GM12878 (cell line): Measurements from ENCODE around the gene VMP1. TPM values are rescaled to one million over a fixed set of nuclear protein-coding genes. Genes with fewer than 3 reads are reported as not detected.

Experiments used
- BHLHE40 ChIP-seq, 2 experiments: fragments of 450-650 bp in 1 of 2; IDR thresholded peaks; 2 replicates each; pipeline ENCODE4 v1.6.1; 2011 to 2017; ENCODE audit warnings: low read depth in 2 of 2, borderline replicate concordance in 1 of 2, improper control_type of control experiment in 1 of 2, low read length in 1 of 2, mild to moderate bottlenecking in 1 of 2
- CHD2 ChIP-seq: IDR thresholded peaks from 2 replicates; pipeline ENCODE4 v1.6.1; 2011; ENCODE audit warnings: low read depth, low read length, improper control_type of control experiment, borderline replicate concordance
- EED ChIP-seq: sonication (generic); IDR thresholded peaks from 2 replicates; pipeline ENCODE4 v1.6.1; 2016; ENCODE audit warnings: antibody characterized with exemption, low read depth
- FOXM1 ChIP-seq: IDR thresholded peaks from 2 replicates; pipeline ENCODE4 v1.6.1; 2012; ENCODE audit warnings: low read depth, mild to moderate bottlenecking, inconsistent platforms, low read length, moderate library complexity
- HDAC2 ChIP-seq: fragments of 200-600 bp; sonication (generic); IDR thresholded peaks from 2 replicates; pipeline ENCODE4 v1.6.1; 2017
- HDAC6 ChIP-seq: fragments of 200-600 bp; sonication (generic); IDR thresholded peaks from one replicate; pipeline ENCODE4 v1.8.0; 2017; ENCODE audit warnings: antibody characterized with exemption; ENCODE audit not compliant: unreplicated experiment
- IKZF2 ChIP-seq, 2 experiments: fragments of 450-650 bp; IDR thresholded peaks; 2 replicates each; pipeline ENCODE4 v1.6.1; 2017; ENCODE audit warnings: mild to moderate bottlenecking in 2 of 2, moderate library complexity in 2 of 2
- IRF3 ChIP-seq: fragments of 450-650 bp; IDR thresholded peaks from 2 replicates; pipeline ENCODE4 v1.6.1; 2014; ENCODE audit warnings: mild to moderate bottlenecking
- IRF5 ChIP-seq: fragments of 450-650 bp; IDR thresholded peaks from 2 replicates; pipeline ENCODE4 v1.6.1; 2017; ENCODE audit warnings: borderline replicate concordance
- JUND ChIP-seq: IDR thresholded peaks from 2 replicates; pipeline ENCODE4 v1.6.1; 2012; ENCODE audit warnings: low read depth, mild to moderate bottlenecking, low read length, improper control_type of control experiment, moderate library complexity
- KLF5 ChIP-seq: fragments of 450-650 bp; IDR thresholded peaks from 2 replicates; pipeline ENCODE4 v1.6.1; 2014; ENCODE audit warnings: mild to moderate bottlenecking; ENCODE audit not compliant: partially characterized antibody
- NFYA ChIP-seq: IDR thresholded peaks from 2 replicates; pipeline ENCODE4 v1.6.1; 2011; ENCODE audit warnings: low read depth, mild to moderate bottlenecking, low read length, improper control_type of control experiment, borderline replicate concordance
- PAX8 ChIP-seq: fragments of 450-650 bp; IDR thresholded peaks from 2 replicates; pipeline ENCODE4 v1.6.1; 2017; ENCODE audit warnings: mild to moderate bottlenecking, moderate library complexity
- RFX5 ChIP-seq: IDR thresholded peaks from 2 replicates; pipeline ENCODE4 v1.6.1; 2011; ENCODE audit warnings: low read depth, low read length, improper control_type of control experiment
- SMAD1 ChIP-seq: fragments of 450-650 bp; IDR thresholded peaks from 2 replicates; pipeline ENCODE4 v1.6.1; 2018; ENCODE audit warnings: mild to moderate bottlenecking, low read depth; ENCODE audit not compliant: partially characterized antibody
- ZNF217 ChIP-seq: fragments of 450-650 bp; IDR thresholded peaks from 2 replicates; pipeline ENCODE4 v1.6.1; 2017; ENCODE audit warnings: antibody characterized with exemption, mild to moderate bottlenecking
- ZNF274 ChIP-seq: IDR thresholded peaks from one replicate; pipeline ENCODE4 v1.8.0; 2011; ENCODE audit not compliant: insufficient read length, insufficient read depth
- ZNF384 ChIP-seq: IDR thresholded peaks from 2 replicates; pipeline ENCODE4 v1.6.1; 2012; ENCODE audit warnings: low read depth, mild to moderate bottlenecking, low read length, improper control_type of control experiment, borderline replicate concordance
- polyA plus RNA-seq, 11 experiments: library from polyadenylated mRNA; depleted of rRNA in 4 of 11; unstranded in 6 of 11; stranded (reverse) in 5 of 11; fragments of >200 nt; fragmentation: Nextera tagmentation in 4 of 11; fragmentation: Illumina TruSeq in 1 of 11; extraction: Ambion mirVana in 4 of 11; extraction: Trizol in 1 of 11; gene quantifications; 1 replicate in 1 of 11; 2 replicates in 10 of 11; pipeline versions ENCODE4 v1.2.1 to v1.2.3, GENCODE V29; 2011 to 2016; ENCODE audit warnings: inconsistent platforms in 2 of 11, missing spikeins in 2 of 11, low read depth in 1 of 11
- total RNA-seq, 4 experiments: library from RNA; depleted of rRNA in 3 of 4; stranded (reverse); fragments of >200 nt in 3 of 4; fragmentation: Illumina TruSeq in 1 of 4; extraction: Trizol in 1 of 4; gene quantifications; 2 replicates each; pipeline versions ENCODE4 v1.2.1 to v1.2.3, GENCODE V29; 2013 to 2021
- TF ChIP-seq, protein P1 (sequence below): fragments of 450-650 bp; IDR thresholded peaks from 2 replicates; pipeline ENCODE4 v1.6.1; 2017; ENCODE audit warnings: mild to moderate bottlenecking
- TF ChIP-seq, protein P2 (sequence below): IDR thresholded peaks from 2 replicates; pipeline ENCODE4 v1.6.1; 2012; ENCODE audit warnings: low read depth, low read length, improper control_type of control experiment
- TF ChIP-seq, protein P3 (sequence below): IDR thresholded peaks from 2 replicates; pipeline ENCODE4 v1.6.1; 2012; ENCODE audit warnings: mild to moderate bottlenecking, low read depth, low read length

VMP1 gene
- total and polyA plus RNA-seq, 10 of the 15 experiments (the other 5 are each of a cell fraction or from before 2014, with no cell fraction given): 88.4 to 199 (median 132) TPM

DNA sequence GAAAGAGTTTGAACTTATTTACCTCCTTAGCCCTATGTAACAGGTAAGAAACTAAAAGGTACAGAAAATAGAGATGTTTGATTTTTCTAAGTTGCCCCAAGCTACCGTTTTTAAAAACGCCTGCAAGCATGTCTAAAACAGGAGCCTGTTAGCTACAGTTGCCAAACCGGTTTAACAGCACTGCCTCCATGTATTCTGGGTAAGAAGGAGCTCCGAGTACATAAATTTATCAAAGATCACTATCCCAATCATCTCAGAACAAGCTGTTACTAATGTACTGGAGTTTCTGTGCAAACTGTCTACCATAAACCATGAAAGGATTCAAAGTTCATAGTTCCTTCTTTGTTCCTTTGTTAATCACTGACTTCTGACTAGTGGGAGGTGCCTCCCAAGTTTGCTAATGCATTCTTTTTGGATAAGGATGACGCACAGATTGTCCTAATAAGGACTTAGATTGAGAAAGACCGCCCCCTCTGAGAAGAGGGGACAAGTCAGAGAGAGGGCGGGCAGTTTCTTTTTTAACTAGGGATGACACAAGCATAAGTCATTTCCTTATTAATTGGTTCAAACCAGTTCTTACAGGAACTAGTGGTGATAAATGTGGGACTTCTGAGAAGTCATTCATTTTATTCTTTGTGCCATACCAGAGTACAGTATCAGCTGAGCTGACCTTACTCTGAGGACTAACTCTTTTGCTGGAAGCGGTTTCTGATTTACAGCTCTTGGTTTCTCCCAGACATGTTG is 130.0 kb downstream of the VMP1 start (continued):
- TF ChIP-seq KLF5 (peak; percentile 40), FOXM1 (peak; percentile 80; the same call in 1 of the 2 replicates), ZNF274 (no peak), ZNF384 (no peak; the same call in 1 of the 2 replicates), SMAD1 (peak; percentile 99), RFX5 (no peak), IRF5 (no peak), JUND (no peak), BHLHE40 (IDR thresholded peaks at IDR 0.05; ENCODE audit: borderline replicate concordance in 1 of 2, low read depth in 2 of 2, low read length in 1 of 2) (peak in 1 of 2 experiments; percentile 4; a peak in 1 of 4 replicates), IKZF2 (IDR thresholded peaks at IDR 0.05) (peak; percentile 79 to 80; a peak in 3 of 4 replicates), IRF3 (no peak), EED (0 out of 2 replicates have a peak, but pooled peaks have one; percentile 28), HDAC6 (peak; percentile 71), ZNF217 (0 out of 2 replicates have a peak, but pooled peaks have one; percentile 18), PAX8 (0 out of 2 replicates have a peak, but pooled peaks have one; percentile 29), NFYA (no peak), HDAC2 (no peak), CHD2 (no peak)
- TF ChIP-seq, protein P1, sequence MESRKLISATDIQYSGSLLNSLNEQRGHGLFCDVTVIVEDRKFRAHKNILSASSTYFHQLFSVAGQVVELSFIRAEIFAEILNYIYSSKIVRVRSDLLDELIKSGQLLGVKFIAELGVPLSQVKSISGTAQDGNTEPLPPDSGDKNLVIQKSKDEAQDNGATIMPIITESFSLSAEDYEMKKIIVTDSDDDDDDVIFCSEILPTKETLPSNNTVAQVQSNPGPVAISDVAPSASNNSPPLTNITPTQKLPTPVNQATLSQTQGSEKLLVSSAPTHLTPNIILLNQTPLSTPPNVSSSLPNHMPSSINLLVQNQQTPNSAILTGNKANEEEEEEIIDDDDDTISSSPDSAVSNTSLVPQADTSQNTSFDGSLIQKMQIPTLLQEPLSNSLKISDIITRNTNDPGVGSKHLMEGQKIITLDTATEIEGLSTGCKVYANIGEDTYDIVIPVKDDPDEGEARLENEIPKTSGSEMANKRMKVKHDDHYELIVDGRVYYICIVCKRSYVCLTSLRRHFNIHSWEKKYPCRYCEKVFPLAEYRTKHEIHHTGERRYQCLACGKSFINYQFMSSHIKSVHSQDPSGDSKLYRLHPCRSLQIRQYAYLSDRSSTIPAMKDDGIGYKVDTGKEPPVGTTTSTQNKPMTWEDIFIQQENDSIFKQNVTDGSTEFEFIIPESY: no peak; the same call in 1 of the 2 replicates
- TF ChIP-seq, protein P2, sequence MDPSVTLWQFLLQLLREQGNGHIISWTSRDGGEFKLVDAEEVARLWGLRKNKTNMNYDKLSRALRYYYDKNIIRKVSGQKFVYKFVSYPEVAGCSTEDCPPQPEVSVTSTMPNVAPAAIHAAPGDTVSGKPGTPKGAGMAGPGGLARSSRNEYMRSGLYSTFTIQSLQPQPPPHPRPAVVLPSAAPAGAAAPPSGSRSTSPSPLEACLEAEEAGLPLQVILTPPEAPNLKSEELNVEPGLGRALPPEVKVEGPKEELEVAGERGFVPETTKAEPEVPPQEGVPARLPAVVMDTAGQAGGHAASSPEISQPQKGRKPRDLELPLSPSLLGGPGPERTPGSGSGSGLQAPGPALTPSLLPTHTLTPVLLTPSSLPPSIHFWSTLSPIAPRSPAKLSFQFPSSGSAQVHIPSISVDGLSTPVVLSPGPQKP: no peak
- TF ChIP-seq, protein P3, sequence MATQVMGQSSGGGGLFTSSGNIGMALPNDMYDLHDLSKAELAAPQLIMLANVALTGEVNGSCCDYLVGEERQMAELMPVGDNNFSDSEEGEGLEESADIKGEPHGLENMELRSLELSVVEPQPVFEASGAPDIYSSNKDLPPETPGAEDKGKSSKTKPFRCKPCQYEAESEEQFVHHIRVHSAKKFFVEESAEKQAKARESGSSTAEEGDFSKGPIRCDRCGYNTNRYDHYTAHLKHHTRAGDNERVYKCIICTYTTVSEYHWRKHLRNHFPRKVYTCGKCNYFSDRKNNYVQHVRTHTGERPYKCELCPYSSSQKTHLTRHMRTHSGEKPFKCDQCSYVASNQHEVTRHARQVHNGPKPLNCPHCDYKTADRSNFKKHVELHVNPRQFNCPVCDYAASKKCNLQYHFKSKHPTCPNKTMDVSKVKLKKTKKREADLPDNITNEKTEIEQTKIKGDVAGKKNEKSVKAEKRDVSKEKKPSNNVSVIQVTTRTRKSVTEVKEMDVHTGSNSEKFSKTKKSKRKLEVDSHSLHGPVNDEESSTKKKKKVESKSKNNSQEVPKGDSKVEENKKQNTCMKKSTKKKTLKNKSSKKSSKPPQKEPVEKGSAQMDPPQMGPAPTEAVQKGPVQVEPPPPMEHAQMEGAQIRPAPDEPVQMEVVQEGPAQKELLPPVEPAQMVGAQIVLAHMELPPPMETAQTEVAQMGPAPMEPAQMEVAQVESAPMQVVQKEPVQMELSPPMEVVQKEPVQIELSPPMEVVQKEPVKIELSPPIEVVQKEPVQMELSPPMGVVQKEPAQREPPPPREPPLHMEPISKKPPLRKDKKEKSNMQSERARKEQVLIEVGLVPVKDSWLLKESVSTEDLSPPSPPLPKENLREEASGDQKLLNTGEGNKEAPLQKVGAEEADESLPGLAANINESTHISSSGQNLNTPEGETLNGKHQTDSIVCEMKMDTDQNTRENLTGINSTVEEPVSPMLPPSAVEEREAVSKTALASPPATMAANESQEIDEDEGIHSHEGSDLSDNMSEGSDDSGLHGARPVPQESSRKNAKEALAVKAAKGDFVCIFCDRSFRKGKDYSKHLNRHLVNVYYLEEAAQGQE: peak; percentile 43; the same call in 1 of the 2 replicates
